Measurements from ENCODE around the gene ZNF605. TPM values are rescaled to one million over a fixed set of nuclear protein-coding genes. Genes with fewer than 3 reads are reported as not detected.
"Not testable (repeated sequence)": the region's sequence is repeated elsewhere in the genome, so short reads cannot be mapped to it uniquely, and the experiment has no call there.

The ZNF605 gene
- total RNA-seq, 1 donor from 2014 or later = 28.8 TPM

- no peaks in the 10 kb centered on the region for H3K27me3 Mint-ChIP-seq
- peaks cover 10% of the 10 kb centered on the region for H3K36me3 Mint-ChIP-seq (ENCODE audit: insufficient read depth)
- no peak for DNase-seq (ENCODE audit: low spot score, unreplicated experiment)
- no peak overlapping the region for H3K4me3 Mint-ChIP-seq (ENCODE audit: low read depth)
- TF ChIP-seq, protein P1, sequence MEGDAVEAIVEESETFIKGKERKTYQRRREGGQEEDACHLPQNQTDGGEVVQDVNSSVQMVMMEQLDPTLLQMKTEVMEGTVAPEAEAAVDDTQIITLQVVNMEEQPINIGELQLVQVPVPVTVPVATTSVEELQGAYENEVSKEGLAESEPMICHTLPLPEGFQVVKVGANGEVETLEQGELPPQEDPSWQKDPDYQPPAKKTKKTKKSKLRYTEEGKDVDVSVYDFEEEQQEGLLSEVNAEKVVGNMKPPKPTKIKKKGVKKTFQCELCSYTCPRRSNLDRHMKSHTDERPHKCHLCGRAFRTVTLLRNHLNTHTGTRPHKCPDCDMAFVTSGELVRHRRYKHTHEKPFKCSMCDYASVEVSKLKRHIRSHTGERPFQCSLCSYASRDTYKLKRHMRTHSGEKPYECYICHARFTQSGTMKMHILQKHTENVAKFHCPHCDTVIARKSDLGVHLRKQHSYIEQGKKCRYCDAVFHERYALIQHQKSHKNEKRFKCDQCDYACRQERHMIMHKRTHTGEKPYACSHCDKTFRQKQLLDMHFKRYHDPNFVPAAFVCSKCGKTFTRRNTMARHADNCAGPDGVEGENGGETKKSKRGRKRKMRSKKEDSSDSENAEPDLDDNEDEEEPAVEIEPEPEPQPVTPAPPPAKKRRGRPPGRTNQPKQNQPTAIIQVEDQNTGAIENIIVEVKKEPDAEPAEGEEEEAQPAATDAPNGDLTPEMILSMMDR (IDR thresholded peaks at IDR 0.05; ENCODE audit: unreplicated experiment) = no peak
- no peak overlapping the region for H3K27ac Mint-ChIP-seq
- H3K9me3 Mint-ChIP-seq (ENCODE audit: low read depth) = peaks cover 47% of the 10 kb centered on the region
- no peaks in the 10 kb centered on the region for H3K4me1 Mint-ChIP-seq (ENCODE audit: low read depth)
Measured at GRCh38 chr12:132972374-132972773, 16.3 kb upstream of the ZNF605 start.

- no peaks in the 10 kb centered on the region for H3K27me3 Mint-ChIP-seq
- TF ChIP-seq, protein P1 (IDR thresholded peaks at IDR 0.05; ENCODE audit: unreplicated experiment) = no peak
- H3K9me3 Mint-ChIP-seq (ENCODE audit: low read depth) = peaks cover 35% of the 10 kb centered on the region
- no peak for DNase-seq (ENCODE audit: low spot score, unreplicated experiment)
- H3K4me1 Mint-ChIP-seq (ENCODE audit: low read depth) = no peaks in the 10 kb centered on the region
- H3K4me3 Mint-ChIP-seq (ENCODE audit: low read depth) = no peak overlapping the region
- H3K27ac Mint-ChIP-seq = no peak overlapping the region
- peaks cover 23% of the 10 kb centered on the region for H3K36me3 Mint-ChIP-seq (ENCODE audit: insufficient read depth)
Measured at GRCh38 chr12:132967736-132968135, 11.6 kb upstream of the ZNF605 start.

GRCh38 chr12:132966676-132967415 lies 10.7 kb upstream of the ZNF605 start:
- H3K9me3 Mint-ChIP-seq (ENCODE audit: low read depth) = peaks cover 26% of the 10 kb centered on the region
- H3K27me3 Mint-ChIP-seq = no peaks in the 10 kb centered on the region
- H3K4me1 Mint-ChIP-seq (ENCODE audit: low read depth) = no peaks in the 10 kb centered on the region

DNA sequence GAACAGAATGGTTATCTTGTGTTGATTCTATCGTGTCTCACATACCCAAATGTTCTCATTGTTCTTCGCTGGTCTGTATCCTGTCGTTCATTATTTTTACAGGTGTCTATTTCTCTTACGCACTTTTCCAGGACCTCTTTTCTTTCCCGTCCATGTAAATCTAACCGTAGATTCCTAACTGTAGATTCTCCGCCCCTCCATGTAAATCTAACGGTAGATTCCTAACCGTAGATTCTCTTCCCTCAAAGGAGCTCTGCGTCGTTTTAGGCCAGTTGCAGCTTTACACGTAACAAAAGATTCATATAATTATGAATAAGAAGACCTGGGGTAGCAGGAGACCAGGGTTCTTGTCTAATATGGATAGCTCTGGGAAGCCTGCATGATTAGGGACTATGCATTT lies 9.7 kb upstream of the ZNF605 start:
- Mint-ChIP-seq H3K4me1 (ENCODE audit: low read depth) (no peaks in the 10 kb centered on the region), H3K27ac (no peak overlapping the region), H3K36me3 (ENCODE audit: insufficient read depth) (peaks cover 25% of the 10 kb centered on the region), H3K27me3 (no peaks in the 10 kb centered on the region), H3K4me3 (ENCODE audit: low read depth) (no peak overlapping the region), H3K9me3 (ENCODE audit: low read depth) (peaks cover 28% of the 10 kb centered on the region)
- DNase-seq (ENCODE audit: low spot score, unreplicated experiment) = no peak
- TF ChIP-seq, protein P1 (IDR thresholded peaks at IDR 0.05; ENCODE audit: unreplicated experiment) = no peak

More at GRCh38 chr12:132966676-132967415, 10.7 kb upstream of the ZNF605 start:
- peaks cover 23% of the 10 kb centered on the region for H3K36me3 Mint-ChIP-seq (ENCODE audit: insufficient read depth)
- no peak overlapping the region for H3K4me3 Mint-ChIP-seq (ENCODE audit: low read depth)
- TF ChIP-seq, protein P1 (IDR thresholded peaks at IDR 0.05; ENCODE audit: unreplicated experiment) = no peak
- H3K27ac Mint-ChIP-seq = no peak overlapping the region
- DNase-seq (ENCODE audit: low spot score, unreplicated experiment) = no peak

GRCh38 chr12:132963947-132964346 lies 7.8 kb upstream of the ZNF605 start:
- Mint-ChIP-seq H3K9me3 (ENCODE audit: low read depth) (peaks cover 36% of the 10 kb centered on the region), H3K36me3 (ENCODE audit: insufficient read depth) (peaks cover 28% of the 10 kb centered on the region)
- not testable (repeated sequence) for H3K4me1 Mint-ChIP-seq (ENCODE audit: low read depth); H3K27ac Mint-ChIP-seq; H3K4me3 Mint-ChIP-seq (ENCODE audit: low read depth); DNase-seq (ENCODE audit: low spot score, unreplicated experiment); H3K27me3 Mint-ChIP-seq

DNA sequence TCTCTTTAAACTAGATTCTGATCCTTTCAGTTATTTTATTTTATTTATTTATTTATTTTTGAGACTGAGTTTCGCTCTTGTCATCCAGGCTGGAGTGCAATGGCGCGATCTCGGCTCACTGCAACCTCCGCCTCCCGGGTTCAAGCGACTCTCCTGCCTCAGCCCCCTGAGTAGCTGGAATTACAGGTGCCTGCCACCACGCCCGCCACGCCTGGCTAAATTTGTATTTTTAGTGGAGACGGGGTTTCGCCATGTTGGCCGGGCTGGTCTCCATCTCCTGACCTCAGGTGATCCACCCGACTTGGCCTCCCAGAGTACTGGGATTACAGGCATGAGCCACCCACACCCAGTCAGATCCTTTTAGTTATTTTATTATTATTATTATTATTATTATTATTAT lies 5.7 kb upstream of the ZNF605 start:
- H3K4me1 Mint-ChIP-seq (ENCODE audit: low read depth); H3K27me3 Mint-ChIP-seq; H3K4me3 Mint-ChIP-seq (ENCODE audit: low read depth); H3K27ac Mint-ChIP-seq; DNase-seq (ENCODE audit: low spot score, unreplicated experiment): not testable (repeated sequence)
- H3K9me3 Mint-ChIP-seq (ENCODE audit: low read depth) = peaks cover 31% of the 10 kb centered on the region
- H3K36me3 Mint-ChIP-seq (ENCODE audit: insufficient read depth) = peaks cover 30% of the 10 kb centered on the region
